B cell (primary cell): ENCODE measurements around the gene LRRC8D. TPM values are rescaled to one million over a fixed set of nuclear protein-coding genes. Genes with fewer than 3 reads are reported as not detected.
A peak's percentile ranks its signal among the peaks of the same experiment; 100 is the strongest.

Experiments used
- ATAC-seq: fragments of 200-7000 bp; cut with Tn5 transposase; one replicate; pipeline ENCODE4 v1.10.0; 2021; ENCODE audit warnings: low read depth, mild to moderate bottlenecking, moderate number of reproducible peaks, moderate library complexity
- CTCF ChIA-PET: fragments of 350-600 bp; sonication (Branson Sonifier 250); formaldehyde crosslinking; loops from one replicate; lab custom pipeline; 2021; ENCODE audit warnings: antibody characterized with exemption, inconsistent platforms; lab: Charles Lee
- POLR2A ChIA-PET: fragments of 350-600 bp; sonication (Branson Sonifier 250); formaldehyde crosslinking; loops from one replicate; lab custom pipeline; 2021; ENCODE audit warnings: antibody characterized with exemption; lab: Charles Lee
- DNase-seq: peaks from one replicate; pipeline ENCODE4 v3.0.0; 2013
- H2AFZ ChIP-seq: 2 replicates; pipeline ENCODE4 v1.6.1; 2012; ENCODE audit warnings: mild to moderate bottlenecking, low read depth, low read length; ENCODE audit not compliant: insufficient read depth, poor library complexity, severe bottlenecking
- H3K27ac ChIP-seq, 2 donors: 1 replicate in 1 of 2; 2 replicates in 1 of 2; pipeline ENCODE4 v1.5.1; 2012 to 2013; ENCODE audit warnings: low read length in 2 of 2, mild to moderate bottlenecking in 2 of 2, moderate library complexity in 1 of 2
- H3K27me3 ChIP-seq, 4 experiments: fragments of 200-600 bp in 1 of 4; sonication (generic) in 1 of 4; replicated peaks in 1 of 4; 1 replicate in 2 of 4; 2 replicates in 2 of 4; pipeline versions ENCODE4 v1.6.1 to v1.7.0; 2013 to 2016; ENCODE audit warnings: low read length in 3 of 4, mild to moderate bottlenecking in 2 of 4, mixed read lengths in 1 of 4, moderate library complexity in 1 of 4; ENCODE audit not compliant: insufficient read depth in 4 of 4, control insufficient read depth in 3 of 4; ENCODE audit errors: control extremely low read depth in 1 of 4
- H3K36me3 ChIP-seq, 2 experiments: replicated peaks in 1 of 2; 1 replicate in 1 of 2; 2 replicates in 1 of 2; pipeline versions ENCODE4 v1.6.1 to v1.7.1; 2013; ENCODE audit warnings: low read length in 1 of 2; ENCODE audit not compliant: insufficient read depth in 2 of 2, control insufficient read depth in 1 of 2; ENCODE audit errors: control extremely low read depth in 1 of 2, extremely low read depth in 1 of 2
- H3K4me1 ChIP-seq, 2 donors: fragments of 200-600 bp in 1 of 2; sonication (generic) in 1 of 2; 1 replicate in 1 of 2; 2 replicates in 1 of 2; pipeline versions ENCODE4 v1.5.1 to v1.6.1; 2013 to 2017; ENCODE audit warnings: low read length in 2 of 2; ENCODE audit not compliant: control insufficient read depth in 2 of 2, insufficient read depth in 2 of 2
- H3K4me2 ChIP-seq: replicated peaks from 2 replicates; pipeline ENCODE3; 2012; ENCODE audit warnings: mild to moderate bottlenecking, low read depth, low read length; ENCODE audit not compliant: poor library complexity, severe bottlenecking
- H3K4me3 ChIP-seq, 5 experiments: fragments of 200-600 bp in 1 of 5; sonication (generic) in 1 of 5; 1 replicate in 3 of 5; 2 replicates in 2 of 5; pipeline versions ENCODE4 v1.5.1 to v1.7.0; 2011 to 2016; ENCODE audit warnings: low read length in 4 of 5, mild to moderate bottlenecking in 4 of 5, low read depth in 2 of 5, control low read depth in 1 of 5, moderate library complexity in 1 of 5; ENCODE audit not compliant: insufficient read depth in 1 of 5; ENCODE audit errors: control extremely low read depth in 1 of 5, extremely low read depth in 1 of 5
- H3K79me2 ChIP-seq: fragments of 200-600 bp; sonication (generic); one replicate; pipeline ENCODE4 v1.6.0; 2016; ENCODE audit warnings: low read length; ENCODE audit not compliant: control insufficient read depth, insufficient read depth
- H3K9ac ChIP-seq: fragments of 200-600 bp; sonication (generic); 2 replicates; pipeline ENCODE4 v1.6.1; 2017; ENCODE audit warnings: mild to moderate bottlenecking, low read length, moderate library complexity
- H3K9me3 ChIP-seq, 3 donors: one replicate each; pipeline versions ENCODE4 v1.6.1 to v1.7.1; 2013; ENCODE audit warnings: low read length in 2 of 3; ENCODE audit not compliant: control insufficient read depth in 2 of 3, insufficient read depth in 1 of 3; ENCODE audit errors: control extremely low read depth in 1 of 3
- H4K20me1 ChIP-seq: 2 replicates; pipeline ENCODE4 v1.6.0; 2012; ENCODE audit warnings: mild to moderate bottlenecking, low read length; ENCODE audit not compliant: insufficient read depth, control insufficient read depth, poor library complexity, severe bottlenecking
- H3K27ac Mint-ChIP-seq: one replicate; pipeline ENCODE4 v1.8.0; 2021; ENCODE audit warnings: mixed read lengths
- H3K27me3 Mint-ChIP-seq: one replicate; pipeline ENCODE4 v1.8.0; 2021; ENCODE audit warnings: mixed read lengths
- H3K4me1 Mint-ChIP-seq: one replicate; pipeline ENCODE4 v1.8.0; 2021; ENCODE audit warnings: mixed read lengths
- H3K4me3 Mint-ChIP-seq: one replicate; pipeline ENCODE4 v1.8.0; 2021; ENCODE audit warnings: mixed read lengths
- H3K9me3 Mint-ChIP-seq: one replicate; pipeline ENCODE4 v1.8.0; 2022; ENCODE audit warnings: mixed read lengths; ENCODE audit not compliant: insufficient read depth
- EZH2 ChIP-seq: IDR thresholded peaks from 2 replicates; pipeline ENCODE4 v1.6.1; 2012; ENCODE audit warnings: borderline replicate concordance, low read depth, mild to moderate bottlenecking, moderate library complexity, low read length; ENCODE audit not compliant: insufficient read depth, poor library complexity, severe bottlenecking
- WGBS: methylation state at CpG from one replicate; pipeline ENCODE4 v1.1.5; 2013; ENCODE audit warnings: missing lambda C conversion rate; ENCODE audit not compliant: insufficient coverage; 5-methylcytosine and 5-hydroxymethylcytosine counted together
- intact Hi-C: fragments of 100-400 bp; cut with micrococcal nuclease; formaldehyde crosslinking; loops from one replicate; pipeline ENCODE4 v1.10.0; 2022
- polyA plus RNA-seq: library from polyadenylated mRNA; depleted of rRNA; stranded (reverse); fragments of >200 nt; gene quantifications from 2 replicates; pipeline ENCODE4 v1.2.3, GENCODE V29; 2012
- total RNA-seq, 2 donors: library from RNA; stranded (reverse); fragments of 120-200 nt in 1 of 2; gene quantifications; 1 replicate in 1 of 2; 2 replicates in 1 of 2; pipeline versions ENCODE4 v1.2.3 to v1.2.4, GENCODE V29; 2013 to 2022
- TF ChIP-seq, protein P1 (sequence below): fragments of 200-600 bp; IDR thresholded peaks from one replicate; pipeline ENCODE4 v1.8.0; 2022; ENCODE audit warnings: antibody characterized with exemption, mild to moderate bottlenecking

The LRRC8D gene
- total and polyA plus RNA-seq, 2 donors (not counting 1 experiment from before 2014, with no cell fraction given): 23.7 to 47.0 TPM

GRCh38 chr1:89802841-89803240 is 18.0 kb upstream of the LRRC8D start:
- Mint-ChIP-seq H3K27ac (no peak overlapping the region), H3K4me1 (no peaks in the 10 kb centered on the region), H3K27me3 (peaks cover 5% of the 10 kb centered on the region), H3K4me3 (no peak overlapping the region), H3K9me3 (no peaks in the 10 kb centered on the region)
- H3K4me2 ChIP-seq: no peak overlapping the region
- TF ChIP-seq, protein P1, sequence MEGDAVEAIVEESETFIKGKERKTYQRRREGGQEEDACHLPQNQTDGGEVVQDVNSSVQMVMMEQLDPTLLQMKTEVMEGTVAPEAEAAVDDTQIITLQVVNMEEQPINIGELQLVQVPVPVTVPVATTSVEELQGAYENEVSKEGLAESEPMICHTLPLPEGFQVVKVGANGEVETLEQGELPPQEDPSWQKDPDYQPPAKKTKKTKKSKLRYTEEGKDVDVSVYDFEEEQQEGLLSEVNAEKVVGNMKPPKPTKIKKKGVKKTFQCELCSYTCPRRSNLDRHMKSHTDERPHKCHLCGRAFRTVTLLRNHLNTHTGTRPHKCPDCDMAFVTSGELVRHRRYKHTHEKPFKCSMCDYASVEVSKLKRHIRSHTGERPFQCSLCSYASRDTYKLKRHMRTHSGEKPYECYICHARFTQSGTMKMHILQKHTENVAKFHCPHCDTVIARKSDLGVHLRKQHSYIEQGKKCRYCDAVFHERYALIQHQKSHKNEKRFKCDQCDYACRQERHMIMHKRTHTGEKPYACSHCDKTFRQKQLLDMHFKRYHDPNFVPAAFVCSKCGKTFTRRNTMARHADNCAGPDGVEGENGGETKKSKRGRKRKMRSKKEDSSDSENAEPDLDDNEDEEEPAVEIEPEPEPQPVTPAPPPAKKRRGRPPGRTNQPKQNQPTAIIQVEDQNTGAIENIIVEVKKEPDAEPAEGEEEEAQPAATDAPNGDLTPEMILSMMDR: no peak
- no peak for TF ChIP-seq EZH2
- ATAC-seq (no peak), DNase-seq (no peak)
- no peak overlapping the region for H2AFZ ChIP-seq
- CTCF ChIA-PET: interaction anchor here (0.8 to 7.0 kb wide), 7 partner anchors 12 to 283 kb away, joined by 3 to 169 read pairs (median 4); partner anchors contain the start of gene LRRC8C
- H3K9ac ChIP-seq: no peak overlapping the region
- no peaks in the 10 kb centered on the region for H3K36me3 ChIP-seq
- H4K20me1 ChIP-seq: no peaks in the 10 kb centered on the region
- H3K27me3 ChIP-seq: peaks cover 0 to 4% (median 2%) of the 10 kb centered on the region in 4 experiments
- POLR2A ChIA-PET: no interaction called here
- WGBS: 100% methylated on average over 1 of the region's 2 CpGs
- H3K27ac ChIP-seq: no peak overlapping the region
- peaks cover 0 to 3% of the 10 kb centered on the region in 2 donors for H3K4me1 ChIP-seq
- H3K9me3 ChIP-seq: no peaks in the 10 kb centered on the region
- no peak overlapping the region for H3K4me3 ChIP-seq
- intact Hi-C loops: no loop called here
- H3K79me2 ChIP-seq: no peaks in the 10 kb centered on the region

DNA sequence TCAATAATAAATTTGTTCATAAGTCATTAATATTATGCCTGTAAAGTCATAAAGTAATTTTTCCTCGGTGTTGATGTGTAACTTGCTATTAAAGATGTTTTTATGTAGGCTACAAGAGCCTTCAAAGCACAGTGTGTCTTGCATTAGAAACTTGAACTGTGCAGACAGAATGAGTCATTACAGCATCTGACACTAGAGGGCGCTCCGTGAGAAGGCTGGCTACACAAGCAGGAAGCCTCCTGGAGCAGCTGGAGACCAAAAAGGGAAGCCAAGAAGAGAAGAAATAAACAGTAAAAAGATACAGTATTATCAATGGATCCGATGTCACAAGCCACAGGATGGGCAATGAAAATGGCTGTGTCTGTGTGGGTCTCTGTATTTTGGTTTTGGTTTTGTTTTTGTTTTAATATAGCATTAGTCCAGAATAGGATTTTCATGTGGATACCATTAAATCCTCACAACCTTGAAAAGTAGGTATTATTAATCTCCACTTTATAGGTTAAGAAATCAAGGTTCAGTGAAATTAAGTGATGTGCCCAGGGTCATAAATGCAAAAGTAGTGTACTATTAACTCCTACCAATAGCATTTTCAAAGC is 16.1 kb upstream of the LRRC8D start:
- Mint-ChIP-seq H3K27me3 (no peaks in the 10 kb centered on the region), H3K4me1 (no peaks in the 10 kb centered on the region), H3K27ac (no peak overlapping the region), H3K9me3 (no peaks in the 10 kb centered on the region), H3K4me3 (no peak overlapping the region)
- Histone ChIP-seq H3K9ac (no peak overlapping the region), H3K4me3 (no peak overlapping the region), H3K4me1 (peaks cover 0 to 3% of the 10 kb centered on the region in 2 donors), H3K79me2 (no peaks in the 10 kb centered on the region), H3K9me3 (no peaks in the 10 kb centered on the region), H4K20me1 (no peaks in the 10 kb centered on the region), H3K27me3 (peaks cover 0 to 3% (median 0%) of the 10 kb centered on the region in 4 experiments), H2AFZ (no peak overlapping the region), H3K27ac (no peak overlapping the region), H3K36me3 (no peaks in the 10 kb centered on the region), H3K4me2 (peak overlapping the region; percentile 13)
- WGBS: 0% methylated on average over 2 of the region's 4 CpGs
- intact Hi-C loops: loop anchor here (1.0 kb wide), 4 partner anchors 17 to 183 kb away; partner anchors contain the start of gene LRRC8D
- ATAC-seq: peak; percentile 93
- no peak for TF ChIP-seq EZH2
- TF ChIP-seq, protein P1: peak; percentile 90
- DNase-seq: peak; percentile 87
- POLR2A ChIA-PET: no interaction called here
- CTCF ChIA-PET: interaction anchor here (0.6 to 7.0 kb wide), 23 partner anchors 8 to 321 kb away, joined by 3 to 169 read pairs (median 4); no protein-coding TSS in a partner anchor
